HG03139 (cell line): Measurements from ENCODE around the gene VPREB3.

Experiments used
- ATAC-seq: cut with Tn5 transposase; IDR thresholded peaks from one replicate; pipeline ENCODE4 v1.9.1; 2021; ENCODE audit not compliant: unreplicated experiment

VPREB3 gene

DNA sequence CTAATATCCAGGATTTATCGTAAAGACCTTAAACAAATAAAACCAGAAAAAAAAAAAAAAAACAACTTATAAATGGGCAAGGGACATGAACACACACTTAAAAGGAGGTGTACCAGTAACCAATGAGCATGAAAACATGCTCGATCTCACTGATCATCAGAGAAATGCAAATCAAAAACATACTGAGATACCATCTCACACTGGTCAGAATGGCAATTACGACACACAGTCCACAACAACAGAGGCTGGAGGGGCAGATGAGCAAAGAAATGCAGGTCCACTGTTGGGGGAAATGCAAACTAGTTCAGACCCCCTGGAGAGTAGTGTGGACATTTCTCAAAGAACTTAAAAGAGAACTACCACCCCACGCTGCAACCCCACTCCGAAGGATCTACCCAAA lies 50.2 kb downstream of the VPREB3 start:
- no peak for ATAC-seq
